GM04503 (cell line): ENCODE data around the gene ZNF180.
A peak's percentile ranks its signal among the peaks of the same experiment; 100 is the strongest.
"Not testable (repeated sequence)": the region's sequence is repeated elsewhere in the genome, so short reads cannot be mapped to it uniquely, and the experiment has no call there.

Experiments used
- DNase-seq: peaks from one replicate; pipeline ENCODE4 v3.0.0-alpha.2; 2012; ENCODE audit warnings: low read depth

ZNF180 gene

GRCh38 chr19:44499962-44500949 lies at the start of gene ZNF180:
Gene ZNF180, minus strand, starts transcription at chr19:44500522. Its CDS starts 3,188 bp downstream, at chr19:44497334.
- peak; percentile 67 for DNase-seq

- no peak for DNase-seq
Measured at GRCh38 chr19:44549507-44549906, 49.2 kb upstream of the ZNF180 start.

GRCh38 chr19:44548736-44549135 lies 48.4 kb upstream of the ZNF180 start:
- peak; percentile 22 for DNase-seq

DNA sequence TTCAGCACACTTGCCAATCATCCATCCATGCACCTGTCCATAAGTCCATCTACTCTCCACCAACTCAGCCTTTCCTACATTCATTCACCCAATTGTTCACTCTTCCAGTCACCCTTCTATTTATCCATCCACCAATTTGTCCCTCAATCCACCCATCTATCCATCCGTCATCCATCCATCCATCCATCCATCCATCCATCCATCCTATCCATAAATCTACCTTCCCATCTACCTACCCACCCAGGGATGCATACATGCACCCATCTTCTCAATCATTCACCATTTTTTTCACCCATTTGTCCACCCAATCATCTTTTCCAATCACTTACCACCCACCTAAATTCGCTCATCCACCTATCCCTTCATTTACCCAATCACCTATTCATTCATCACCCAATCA lies 43.7 kb upstream of the ZNF180 start:
- no peak for DNase-seq

GRCh38 chr19:44542671-44543070 lies 42.3 kb upstream of the ZNF180 start:
- no peak for DNase-seq

GRCh38 chr19:44540736-44541135 lies 40.4 kb upstream of the ZNF180 start:
- DNase-seq = no peak

DNA sequence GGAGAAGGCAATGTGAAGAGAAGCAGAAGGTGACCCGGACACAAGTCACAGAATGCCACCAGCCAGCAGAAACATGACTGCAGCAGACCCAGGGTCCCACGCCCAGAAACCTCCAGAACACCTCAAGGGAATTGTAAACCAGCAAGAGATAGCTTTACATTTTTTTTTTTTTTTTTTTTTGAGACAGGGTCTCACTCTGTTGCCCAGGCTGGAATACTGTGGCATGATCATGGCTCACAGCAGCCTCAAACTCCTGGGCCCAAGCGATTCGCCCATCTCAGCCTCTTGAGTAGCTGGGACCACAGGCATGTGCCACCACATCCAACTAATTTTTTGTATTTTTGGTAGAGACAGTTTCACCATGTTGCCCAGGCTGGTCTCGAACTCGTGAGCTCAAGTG lies 39.7 kb upstream of the ZNF180 start:
- no peak for DNase-seq

GRCh38 chr19:44539236-44539826 lies 39.0 kb upstream of the ZNF180 start:
- DNase-seq = no peak

GRCh38 chr19:44535361-44535760 lies 35.0 kb upstream of the ZNF180 start:
- DNase-seq = not testable (repeated sequence)

DNA sequence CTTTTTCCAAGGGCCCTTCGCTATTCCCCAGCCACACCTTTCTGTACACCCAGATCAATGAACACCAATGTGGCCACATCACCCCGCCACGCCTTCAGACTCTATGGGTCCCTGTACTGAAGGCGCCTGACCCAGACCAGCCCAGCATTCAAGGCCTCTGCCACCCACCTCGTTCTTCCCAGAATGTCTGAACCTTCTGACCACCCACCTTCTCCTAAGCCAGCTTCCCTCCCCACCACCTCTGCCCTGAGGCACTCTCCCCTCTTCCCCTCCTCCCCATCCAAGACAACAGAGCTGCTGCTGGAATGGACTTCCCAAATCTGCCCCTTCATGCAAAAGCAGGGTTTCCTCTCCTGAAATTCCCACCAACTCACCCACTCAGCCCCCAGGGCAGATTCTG lies 32.5 kb upstream of the ZNF180 start:
- no peak for DNase-seq

DNA sequence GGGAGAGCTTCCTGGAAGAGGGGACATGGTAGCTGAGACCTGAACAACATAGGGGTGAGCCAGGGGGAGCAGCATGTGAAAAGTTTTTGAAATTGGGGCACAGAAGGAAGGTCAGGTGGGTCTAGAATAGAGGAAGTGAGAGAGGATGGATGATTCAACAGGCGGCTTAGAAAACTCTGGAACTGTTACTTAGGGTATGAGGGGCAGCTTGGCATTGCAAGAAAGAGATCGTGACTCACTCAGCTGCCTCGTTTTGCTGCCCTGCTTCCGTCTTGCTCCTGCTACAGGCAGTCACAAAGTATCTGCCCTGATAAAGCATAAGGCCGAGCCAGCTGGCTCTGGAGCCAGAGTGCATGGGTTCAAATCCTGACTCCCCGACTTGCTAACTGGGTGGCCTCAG lies 30.5 kb upstream of the ZNF180 start:
- DNase-seq = no peak

DNA sequence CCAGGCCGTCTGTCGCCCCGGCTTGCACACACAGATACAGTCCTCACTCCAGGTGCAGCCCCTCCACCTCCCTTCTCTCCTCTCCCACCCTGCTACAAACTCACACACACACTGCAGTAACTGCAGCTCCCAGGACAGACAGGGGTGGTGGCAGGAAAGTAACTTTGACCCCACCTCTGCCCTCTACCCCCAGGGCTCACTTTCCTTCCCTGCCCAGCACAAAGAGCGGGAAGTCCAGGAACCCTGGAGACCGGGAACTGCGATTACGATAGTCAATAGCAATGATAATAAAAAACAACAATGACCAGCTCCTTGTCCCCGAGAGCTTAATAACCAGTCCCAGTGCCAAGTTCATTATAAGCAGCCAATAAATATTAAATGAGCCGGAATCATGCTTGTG lies 29.2 kb upstream of the ZNF180 start, which contains the start of gene CEACAM20:
Gene CEACAM20, minus strand, starts transcription at position 140 of the 400 bp plus-strand sequence. CDS start 166 bp downstream, outside the sequence.
- DNase-seq = no peak

DNA sequence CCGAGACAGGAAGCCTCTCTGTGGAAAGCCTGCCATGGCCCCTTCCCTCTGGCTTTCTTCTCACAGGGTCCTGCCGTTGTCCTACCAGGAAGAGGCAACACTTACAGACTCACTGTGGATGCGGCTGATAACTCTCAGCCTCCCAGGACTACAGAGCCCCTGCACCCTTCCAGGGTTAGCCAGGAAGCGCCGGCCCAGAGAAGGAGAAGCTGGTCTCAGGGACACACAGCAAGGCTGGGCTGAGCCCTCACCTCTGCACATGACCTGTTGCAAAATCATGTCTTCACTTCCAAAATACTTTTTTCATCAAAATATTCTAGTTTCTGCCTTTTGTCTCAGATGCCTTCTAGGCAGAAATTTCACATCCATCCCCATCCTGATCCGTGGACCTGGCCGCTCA lies 27.2 kb upstream of the ZNF180 start:
- DNase-seq = no peak

- DNase-seq = no peak
Measured at GRCh38 chr19:44525721-44526430, 25.6 kb upstream of the ZNF180 start.

DNA sequence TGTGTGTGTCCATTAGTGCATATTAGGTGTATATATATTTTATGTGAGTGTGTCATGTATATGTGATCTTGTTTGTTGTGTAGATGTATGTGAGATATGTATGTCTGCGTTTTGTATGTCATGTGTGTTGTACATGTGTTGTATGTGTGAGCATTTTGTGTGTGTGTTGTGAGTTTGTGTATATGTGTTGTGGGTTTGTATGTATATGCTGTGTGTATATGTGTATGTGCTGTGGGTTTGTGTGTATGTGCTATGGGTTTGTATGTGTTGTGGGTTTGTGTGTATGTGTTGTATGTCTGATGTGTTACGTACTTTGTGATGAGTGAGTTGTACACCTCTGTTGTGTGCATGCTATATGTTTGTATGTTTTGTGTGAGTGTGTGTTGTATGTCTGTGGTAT lies 21.0 kb upstream of the ZNF180 start:
- DNase-seq = no peak

DNA sequence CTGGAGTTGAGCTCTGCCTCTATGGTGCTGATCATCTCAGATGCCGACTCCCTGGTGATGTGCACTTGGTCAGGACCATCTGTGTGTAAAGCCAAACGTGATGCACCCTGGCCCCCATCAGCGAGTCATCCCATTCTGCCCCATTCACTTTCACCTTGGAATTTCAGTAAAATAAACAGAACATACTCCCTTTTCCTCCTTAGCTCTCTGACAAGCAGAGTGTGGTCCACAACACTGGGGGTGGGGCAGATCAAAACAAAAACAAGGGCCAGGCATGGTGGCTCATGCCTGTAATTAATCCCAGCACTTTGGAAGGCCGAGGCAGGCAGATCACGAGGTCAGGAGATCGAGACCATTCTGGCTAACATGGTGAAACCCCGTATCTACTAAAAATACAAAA lies 16.8 kb upstream of the ZNF180 start:
- DNase-seq = no peak

DNA sequence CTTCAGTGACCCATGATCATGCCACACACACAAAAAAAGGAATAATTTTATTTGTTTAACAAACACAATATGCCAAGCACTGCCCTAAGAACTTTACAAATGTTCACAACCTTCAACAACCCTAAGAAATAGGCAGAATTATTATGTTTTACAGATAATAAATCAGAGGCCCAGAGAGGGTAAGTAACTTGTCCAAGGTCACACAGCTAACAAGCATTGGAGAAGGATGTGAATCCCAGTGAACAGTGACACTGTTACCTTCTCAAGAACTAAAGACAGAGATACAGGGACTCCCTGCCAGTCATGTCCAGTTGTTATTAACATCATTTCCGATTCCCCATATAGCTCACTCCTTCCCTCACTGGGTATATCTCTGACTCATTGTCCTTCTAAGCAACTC lies 15.6 kb upstream of the ZNF180 start:
- DNase-seq = no peak

GRCh38 chr19:44515031-44515430 lies 14.7 kb upstream of the ZNF180 start:
- no peak for DNase-seq

- peak; percentile 19 for DNase-seq
Measured at GRCh38 chr19:44512326-44513298, 12.3 kb upstream of the ZNF180 start.

GRCh38 chr19:44509478-44509877 lies 9.2 kb upstream of the ZNF180 start:
- no peak for DNase-seq

- DNase-seq = no peak
Measured at GRCh38 chr19:44499559-44499958, 763 bp downstream of the ZNF180 start.
